ENCODE results near the gene TMEM131.

- no peak for TF ChIP-seq CTCF (IDR thresholded peaks at IDR 0.05 in 2 of 3, conservative IDR thresholded peaks at IDR 0.05 in 1 of 3; ENCODE audit: control insufficient read depth in 2 of 3, extremely low read depth in 1 of 3, insufficient read depth in 1 of 3, low read depth in 3 of 3, low read length in 3 of 3)
- no peak for TF ChIP-seq PKNOX1 (IDR thresholded peaks at IDR 0.05)
- TF ChIP-seq NR2F1 (conservative IDR thresholded peaks at IDR 0.05): no peak
- TF ChIP-seq RBBP5 (conservative IDR thresholded peaks at IDR 0.05): no peak
Observed at GRCh38 chr2:97735161-97735561, 260.6 kb downstream of the TMEM131 start.

Measured in GM12878 (cell line).